GM18867 (cell line): ENCODE measurements around the gene UNC5A.
"Not testable (repeated sequence)": the region's sequence is repeated elsewhere in the genome, so short reads cannot be mapped to it uniquely, and the experiment has no call there.

Experiments
- ATAC-seq: cut with Tn5 transposase; IDR thresholded peaks from one replicate; pipeline ENCODE4 v1.9.1; 2021; ENCODE audit warnings: mild to moderate bottlenecking, moderate library complexity; ENCODE audit not compliant: unreplicated experiment

Gene UNC5A

DNA sequence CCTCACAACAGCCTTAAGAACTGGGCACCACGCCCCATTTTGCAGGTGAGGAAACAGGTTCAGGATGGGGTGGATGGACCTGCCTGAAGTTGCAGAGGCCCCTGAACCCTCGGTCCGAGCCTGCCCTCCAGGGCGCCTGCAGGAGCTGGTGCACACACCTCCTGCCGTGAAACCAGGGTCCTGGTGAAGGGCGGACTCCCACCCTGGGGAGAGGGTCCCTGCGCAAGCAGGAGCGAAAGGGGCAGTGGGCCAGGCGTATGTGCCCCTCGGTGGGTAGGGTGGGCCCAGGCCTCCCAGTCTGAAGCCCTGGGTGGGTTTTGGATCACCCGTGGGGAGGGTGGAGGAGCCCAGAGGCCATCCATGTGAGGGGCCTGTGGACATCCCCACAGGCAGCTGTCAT lies 50.9 kb downstream of the UNC5A start:
- ATAC-seq, result no peak

DNA sequence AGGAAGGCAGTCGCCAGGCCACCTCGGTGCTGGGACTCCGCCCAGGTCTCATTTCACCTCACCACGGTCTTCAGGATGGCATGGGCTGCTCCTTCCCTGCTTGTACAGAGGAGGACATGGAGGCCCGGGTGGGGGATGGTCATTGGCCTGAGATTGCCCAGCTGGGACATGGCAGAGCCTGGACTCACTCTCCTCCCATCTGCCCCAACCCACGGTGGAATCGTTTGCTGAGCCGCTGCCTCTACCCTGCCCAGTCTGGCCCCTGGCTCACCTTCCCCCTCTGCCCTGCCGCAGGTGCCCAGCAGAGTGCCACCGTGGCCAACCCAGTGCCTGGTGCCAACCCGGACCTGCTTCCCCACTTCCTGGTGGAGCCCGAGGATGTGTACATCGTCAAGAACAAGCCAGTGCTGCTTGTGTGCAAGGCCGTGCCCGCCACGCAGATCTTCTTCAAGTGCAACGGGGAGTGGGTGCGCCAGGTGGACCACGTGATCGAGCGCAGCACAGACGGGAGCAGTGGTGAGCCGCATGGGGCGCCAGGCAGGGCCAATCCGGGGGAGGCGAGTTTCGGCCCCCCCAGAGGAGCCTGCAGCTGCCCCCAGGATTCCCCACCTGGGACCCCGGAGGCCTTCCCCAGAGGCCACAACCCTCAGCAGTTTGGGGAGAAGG lies 52.1 kb downstream of the UNC5A start:
- ATAC-seq, result no peak

DNA sequence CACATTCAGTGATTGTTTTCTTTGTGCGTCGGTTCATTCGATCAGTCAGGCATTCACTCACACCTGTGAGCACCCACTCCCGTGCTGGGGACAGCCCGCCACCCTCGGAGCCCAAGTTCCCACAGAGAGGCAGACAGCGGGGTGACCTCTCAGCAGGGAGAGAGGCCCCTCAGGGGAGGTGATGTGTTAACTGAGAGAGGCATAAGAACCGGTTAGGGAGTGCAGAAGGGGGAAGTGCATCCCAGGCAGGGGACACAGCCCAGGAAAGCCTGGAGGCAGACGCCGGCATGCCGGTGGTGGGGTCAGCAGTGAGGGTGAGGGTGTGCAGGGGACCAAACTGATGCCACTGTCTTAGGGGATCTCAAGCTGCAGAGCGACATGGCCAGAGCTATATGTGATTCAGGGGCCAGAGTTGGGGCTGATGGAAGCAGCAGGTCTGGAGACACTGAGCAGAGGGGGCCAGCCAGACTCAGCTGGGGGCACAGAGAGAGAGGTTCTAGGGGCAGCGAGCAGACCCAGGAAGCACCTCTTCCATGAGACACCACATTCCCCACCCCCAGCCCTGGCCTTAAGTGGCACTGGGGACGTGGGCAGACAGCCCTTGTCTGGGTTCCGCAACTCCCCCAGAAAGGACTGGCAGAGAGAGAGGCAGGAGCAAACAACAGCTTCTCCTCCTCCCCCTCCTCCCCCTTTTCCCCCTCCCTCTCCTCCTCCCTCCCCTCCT lies 52.8 kb downstream of the UNC5A start:
- ATAC-seq, result no peak

DNA sequence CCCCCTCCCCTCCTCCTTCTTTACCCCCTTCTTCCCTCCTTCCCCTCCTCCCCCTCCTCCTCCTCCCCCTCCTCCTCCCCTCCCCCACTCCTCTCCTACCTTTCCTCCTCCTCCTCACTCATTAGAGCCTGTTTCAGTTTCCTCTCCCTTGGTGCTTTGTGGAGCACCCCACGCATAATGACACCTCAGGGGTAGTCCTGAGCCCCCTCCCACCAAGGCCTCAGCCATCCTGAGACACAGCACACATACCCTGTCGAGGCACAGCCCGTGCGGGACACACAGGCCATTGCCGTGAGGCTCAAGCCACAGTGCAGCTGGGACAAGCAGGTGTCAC lies 53.4 kb downstream of the UNC5A start:
- no peak for ATAC-seq

DNA sequence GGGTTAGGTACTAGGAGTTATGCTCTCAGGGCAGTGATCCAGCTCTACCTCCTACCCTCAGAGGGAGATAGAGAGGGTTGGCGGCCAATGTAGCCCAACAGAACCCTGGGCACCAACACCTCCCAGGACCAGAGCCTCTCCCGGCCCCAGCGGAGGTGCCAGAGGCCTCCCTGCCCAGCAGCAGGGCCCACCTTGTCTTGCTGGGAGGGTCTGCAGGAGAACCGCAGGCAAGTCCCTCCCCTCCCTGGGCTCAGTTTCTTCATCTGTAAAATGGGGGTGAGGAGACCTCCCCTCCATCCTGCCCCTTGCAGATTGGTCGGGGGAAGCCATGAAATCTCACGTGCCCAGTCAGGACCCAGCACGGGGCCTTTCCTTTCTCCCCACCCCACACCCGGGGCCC lies 54.4 kb downstream of the UNC5A start:
- ATAC-seq, result no peak

DNA sequence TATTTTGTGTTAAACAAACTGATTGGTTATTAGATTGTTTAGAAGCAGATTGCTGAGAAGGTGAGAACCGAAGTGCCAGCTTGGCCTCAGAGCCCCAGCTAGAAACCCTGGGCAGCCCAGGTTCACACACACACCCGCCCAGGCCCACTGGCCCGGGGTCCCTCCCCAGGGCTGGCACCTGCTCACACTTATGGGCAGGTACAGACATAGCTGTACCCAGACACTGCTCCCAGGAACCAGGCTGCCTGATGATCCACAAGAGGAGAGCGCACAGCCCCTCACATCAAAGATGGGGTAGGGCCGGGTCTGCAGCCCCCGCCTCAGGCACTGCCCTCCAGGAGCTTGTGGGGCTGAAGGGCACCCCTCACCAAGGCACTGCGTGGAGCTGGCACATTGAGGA lies 55.6 kb downstream of the UNC5A start:
- no peak for ATAC-seq

DNA sequence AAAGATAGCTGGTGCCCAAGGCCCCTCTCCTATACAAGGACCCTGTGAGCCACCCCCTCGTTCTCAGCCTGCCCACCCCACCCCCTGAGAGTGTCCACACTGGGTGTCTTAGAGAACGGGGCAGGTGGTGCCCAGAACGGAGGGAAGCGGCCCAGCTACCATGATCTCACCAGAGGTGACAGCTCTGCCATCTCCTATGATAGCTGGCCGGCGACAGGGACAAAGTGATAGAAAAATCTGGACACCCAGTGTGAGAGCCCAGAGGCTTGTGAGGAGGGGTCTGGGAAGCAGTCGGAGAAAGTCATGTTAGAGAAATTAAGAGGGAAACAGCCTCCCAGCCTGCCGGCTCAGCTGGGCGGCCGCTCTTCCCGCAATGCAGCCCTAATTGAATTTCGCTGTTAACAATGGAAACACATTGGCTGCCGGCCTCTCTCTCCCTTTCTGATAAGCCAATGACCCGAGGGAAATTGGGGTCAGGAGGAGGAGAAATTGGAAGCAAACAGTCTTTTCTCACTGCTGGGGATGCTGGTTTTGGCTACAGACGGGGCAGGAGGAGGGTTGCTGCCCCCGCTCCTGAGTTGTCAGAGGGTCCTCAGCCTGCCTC lies 56.5 kb downstream of the UNC5A start:
- ATAC-seq, result no peak

DNA sequence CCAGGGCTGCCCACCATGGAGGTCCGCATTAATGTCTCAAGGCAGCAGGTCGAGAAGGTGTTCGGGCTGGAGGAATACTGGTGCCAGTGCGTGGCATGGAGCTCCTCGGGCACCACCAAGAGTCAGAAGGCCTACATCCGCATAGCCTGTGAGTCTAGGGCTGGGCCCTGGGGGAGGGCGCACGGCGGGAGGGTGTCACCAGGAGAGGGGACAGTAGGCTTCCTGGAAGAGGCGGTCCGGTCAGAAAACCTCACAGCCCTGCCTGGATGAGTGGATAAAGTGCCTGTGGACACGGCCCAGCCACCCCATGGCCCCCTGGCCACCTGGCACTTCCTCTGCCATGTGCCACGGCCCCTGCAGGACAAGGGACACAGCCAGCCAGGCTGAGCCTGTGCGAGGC lies 57.8 kb downstream of the UNC5A start:
- ATAC-seq, result no peak

DNA sequence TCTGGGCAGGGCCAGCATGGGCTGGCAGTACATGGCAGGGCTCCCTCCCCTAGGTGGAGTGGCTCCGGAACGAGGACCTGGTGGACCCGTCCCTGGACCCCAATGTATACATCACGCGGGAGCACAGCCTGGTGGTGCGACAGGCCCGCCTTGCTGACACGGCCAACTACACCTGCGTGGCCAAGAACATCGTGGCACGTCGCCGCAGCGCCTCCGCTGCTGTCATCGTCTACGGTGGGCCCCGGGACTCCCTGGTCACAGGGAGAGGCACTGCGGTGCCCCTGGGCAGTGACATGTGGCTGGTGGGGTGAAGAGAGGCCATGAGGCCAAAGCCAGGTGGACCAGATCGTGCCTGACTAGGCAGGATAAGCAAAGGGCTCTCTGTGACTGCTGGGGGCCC lies 58.4 kb downstream of the UNC5A start:
- no peak for ATAC-seq

DNA sequence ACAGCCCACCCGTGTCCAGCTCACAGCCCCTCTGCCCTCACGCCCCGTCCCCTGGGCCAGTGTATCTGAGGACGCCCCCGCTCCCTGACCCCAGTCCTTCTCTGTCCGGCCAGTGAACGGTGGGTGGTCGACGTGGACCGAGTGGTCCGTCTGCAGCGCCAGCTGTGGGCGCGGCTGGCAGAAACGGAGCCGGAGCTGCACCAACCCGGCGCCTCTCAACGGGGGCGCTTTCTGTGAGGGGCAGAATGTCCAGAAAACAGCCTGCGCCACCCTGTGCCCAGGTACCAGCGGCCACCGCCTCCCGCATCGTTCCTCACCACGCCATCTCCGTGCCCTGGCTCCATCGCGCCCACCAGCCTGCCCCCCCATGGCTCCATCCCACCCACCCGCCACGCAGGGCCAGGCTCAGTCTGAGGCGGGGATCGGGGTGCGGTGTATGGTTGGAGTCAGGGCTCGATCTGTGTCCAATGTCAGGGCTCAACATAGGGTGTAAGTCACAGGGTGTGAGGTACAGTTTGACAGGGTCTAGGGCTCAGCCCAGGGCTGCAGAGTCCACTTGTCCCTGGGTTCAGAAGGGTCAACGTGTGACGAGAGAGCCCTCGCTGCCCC lies 59.2 kb downstream of the UNC5A start:
- no peak for ATAC-seq

DNA sequence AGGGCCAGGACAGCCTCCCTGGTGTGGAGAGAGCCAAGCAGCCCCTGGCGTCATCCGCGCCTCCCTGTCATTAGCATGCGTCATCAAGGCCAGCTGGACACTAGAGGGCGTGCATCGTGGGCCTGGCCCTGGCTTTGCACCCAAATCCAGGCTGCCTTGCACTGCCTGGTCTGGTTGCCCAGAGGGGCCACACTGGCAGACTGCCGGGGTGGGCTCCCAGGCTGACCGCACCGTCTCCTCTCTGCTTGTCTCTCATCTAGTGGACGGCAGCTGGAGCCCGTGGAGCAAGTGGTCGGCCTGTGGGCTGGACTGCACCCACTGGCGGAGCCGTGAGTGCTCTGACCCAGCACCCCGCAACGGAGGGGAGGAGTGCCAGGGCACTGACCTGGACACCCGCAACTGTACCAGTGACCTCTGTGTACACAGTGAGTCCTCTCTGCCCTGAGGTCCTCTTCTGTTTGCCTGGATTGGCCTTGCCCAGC lies 59.8 kb downstream of the UNC5A start:
- ATAC-seq, result no peak

DNA sequence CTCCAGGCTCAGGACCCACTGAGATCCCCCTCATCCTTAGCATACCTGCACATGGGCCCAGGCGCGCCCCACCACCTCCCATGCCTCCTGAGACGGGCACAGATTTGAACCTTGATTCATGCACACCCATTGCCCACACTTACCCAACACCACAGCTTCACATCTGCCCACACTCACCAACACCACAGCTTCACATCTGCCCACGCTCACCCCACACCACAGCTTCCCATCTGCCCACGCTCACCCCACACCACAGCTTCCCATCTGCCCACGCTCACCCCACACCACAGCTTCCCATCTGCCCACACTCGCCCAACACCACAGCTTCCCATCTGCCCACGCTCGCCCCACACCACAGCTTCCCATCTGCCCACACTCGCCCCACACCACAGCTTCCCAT lies 60.3 kb downstream of the UNC5A start:
- ATAC-seq, result not testable (repeated sequence)

DNA sequence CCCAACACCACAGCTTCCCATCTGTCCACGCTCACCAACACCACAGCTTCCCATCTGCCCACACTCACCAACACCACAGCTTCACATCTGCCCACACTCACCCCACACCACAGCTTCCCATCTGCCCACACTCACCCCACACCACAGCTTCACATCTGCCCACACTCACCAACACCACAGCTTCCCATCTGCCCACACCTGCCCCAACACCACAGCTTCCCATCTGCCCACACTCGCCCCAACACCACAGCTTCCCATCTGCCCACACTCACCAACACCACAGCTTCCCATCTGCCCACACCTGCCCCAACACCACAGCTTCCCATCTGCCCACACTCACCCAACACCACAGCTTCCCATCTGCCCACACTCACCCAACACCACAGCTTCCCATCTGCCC lies 62.2 kb downstream of the UNC5A start:
- not testable (repeated sequence) for ATAC-seq

DNA sequence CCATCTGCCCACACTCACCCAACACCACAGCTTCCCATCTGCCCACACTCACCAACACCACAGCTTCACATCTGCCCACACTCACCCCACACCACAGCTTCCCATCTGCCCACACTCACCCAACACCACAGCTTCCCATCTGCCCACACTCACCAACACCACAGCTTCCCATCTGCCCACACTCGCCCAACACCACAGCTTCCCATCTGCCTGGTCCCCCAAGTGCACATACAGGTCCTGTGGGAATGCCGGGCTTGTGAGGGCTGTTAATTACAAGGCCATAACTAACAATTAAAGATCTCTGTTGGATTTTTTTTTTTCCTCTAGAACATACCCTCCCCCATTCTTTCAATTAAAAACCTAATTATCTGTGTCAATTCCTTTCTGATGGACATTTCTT lies 62.7 kb downstream of the UNC5A start:
- ATAC-seq, result not testable (repeated sequence)

DNA sequence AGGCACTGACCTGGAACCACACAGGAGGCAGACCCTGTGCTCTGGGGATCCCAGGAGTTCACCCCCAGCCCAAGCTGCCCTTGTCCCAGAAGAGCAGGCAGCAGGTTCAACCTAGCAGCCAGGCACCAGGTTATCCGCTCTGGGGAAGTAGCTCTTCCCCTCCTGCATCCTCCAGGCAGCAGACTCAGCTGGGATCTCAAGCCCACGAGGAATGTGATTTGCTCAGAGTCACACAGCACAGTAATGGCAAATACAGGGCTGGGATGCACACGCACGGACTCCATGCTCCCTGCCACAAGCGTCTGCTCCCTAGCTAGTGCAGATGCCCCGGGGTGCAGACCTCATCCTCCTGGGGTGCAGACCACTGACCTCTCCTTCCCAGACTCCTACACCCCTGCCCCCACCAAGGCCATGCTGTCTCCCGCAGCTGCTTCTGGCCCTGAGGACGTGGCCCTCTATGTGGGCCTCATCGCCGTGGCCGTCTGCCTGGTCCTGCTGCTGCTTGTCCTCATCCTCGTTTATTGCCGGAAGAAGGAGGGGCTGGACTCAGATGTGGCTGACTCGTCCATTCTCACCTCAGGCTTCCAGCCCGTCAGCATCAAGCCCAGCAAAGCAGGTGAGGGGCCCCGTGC lies 63.3 kb downstream of the UNC5A start:
- no peak for ATAC-seq

DNA sequence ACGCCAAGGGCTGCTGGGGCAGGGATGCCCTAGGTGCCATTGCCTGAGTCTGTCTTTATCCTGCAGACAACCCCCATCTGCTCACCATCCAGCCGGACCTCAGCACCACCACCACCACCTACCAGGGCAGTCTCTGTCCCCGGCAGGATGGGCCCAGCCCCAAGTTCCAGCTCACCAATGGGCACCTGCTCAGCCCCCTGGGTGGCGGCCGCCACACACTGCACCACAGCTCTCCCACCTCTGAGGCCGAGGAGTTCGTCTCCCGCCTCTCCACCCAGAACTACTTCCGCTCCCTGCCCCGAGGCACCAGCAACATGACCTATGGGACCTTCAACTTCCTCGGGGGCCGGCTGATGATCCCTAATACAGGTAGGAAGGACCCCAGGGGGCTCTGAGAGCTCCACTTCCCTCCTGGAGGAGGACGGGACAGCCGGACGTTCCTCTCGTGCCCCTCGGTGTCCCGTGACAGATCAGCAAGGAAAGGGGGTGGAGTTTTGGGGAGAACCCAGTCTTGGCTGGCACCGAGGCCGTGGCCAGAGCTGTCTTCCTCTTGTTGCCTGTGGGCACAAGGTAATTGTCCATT lies 63.9 kb downstream of the UNC5A start:
- ATAC-seq, result no peak

DNA sequence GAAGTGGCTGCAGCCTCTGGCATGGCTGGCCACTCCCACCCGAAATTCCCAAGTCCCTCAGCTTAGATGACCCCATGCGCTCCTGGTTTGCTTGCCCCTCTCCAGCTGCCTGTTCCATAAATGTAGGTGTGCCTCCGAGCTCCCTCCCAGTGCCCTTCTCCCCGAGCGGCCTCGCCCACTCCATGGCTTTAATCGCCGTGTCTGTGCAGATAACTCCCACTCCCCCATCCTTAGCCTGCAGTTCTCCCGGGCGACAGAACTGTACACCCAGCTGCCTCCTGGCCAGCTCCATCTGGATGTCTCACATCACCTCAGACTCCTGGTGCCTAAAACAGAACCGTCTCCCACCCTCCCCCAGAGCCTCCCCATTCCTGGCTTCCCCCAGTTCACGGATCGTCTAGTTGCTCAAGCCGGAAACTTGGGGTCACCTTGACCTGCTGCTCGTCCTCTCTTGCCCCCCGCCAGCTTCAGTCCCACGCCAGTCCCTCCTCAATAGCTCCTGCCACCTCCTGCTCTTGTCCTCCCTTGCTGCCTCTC lies 64.7 kb downstream of the UNC5A start:
- no peak for ATAC-seq

DNA sequence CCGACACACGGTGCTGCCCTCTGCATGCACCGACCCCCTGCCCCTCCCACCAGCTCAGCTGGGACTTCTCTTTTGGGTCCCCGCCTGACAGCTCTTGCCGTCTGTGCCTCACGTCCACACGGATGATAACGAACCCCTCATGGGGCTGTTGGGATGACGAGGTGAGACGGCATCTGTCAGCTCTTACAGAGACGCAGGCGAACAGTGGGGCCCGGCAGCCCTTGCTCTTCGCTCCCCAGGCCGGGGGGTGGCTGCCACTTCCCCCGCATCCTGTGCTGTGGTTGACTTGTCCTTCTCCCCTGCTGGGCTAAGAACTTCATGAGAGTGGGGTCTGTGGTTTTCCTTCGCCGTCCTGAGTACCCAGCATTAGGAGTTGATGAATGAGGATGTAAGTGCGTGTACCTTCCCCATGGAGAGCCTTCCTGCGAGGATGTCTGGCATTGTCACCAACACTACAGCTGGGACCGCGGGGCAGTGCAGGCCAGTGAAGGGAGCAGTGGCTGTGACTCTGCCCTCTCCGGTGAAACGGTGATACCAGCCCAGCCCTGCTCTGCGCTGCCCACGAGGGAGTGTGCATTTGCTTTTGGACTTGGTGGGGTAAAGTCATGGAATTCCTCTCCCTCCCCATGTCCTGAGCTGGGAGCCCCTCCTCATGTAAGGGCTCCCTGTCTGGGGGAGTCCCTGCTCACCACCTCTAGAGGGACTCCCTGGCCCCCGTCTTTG lies 65.6 kb downstream of the UNC5A start:
- no peak for ATAC-seq

DNA sequence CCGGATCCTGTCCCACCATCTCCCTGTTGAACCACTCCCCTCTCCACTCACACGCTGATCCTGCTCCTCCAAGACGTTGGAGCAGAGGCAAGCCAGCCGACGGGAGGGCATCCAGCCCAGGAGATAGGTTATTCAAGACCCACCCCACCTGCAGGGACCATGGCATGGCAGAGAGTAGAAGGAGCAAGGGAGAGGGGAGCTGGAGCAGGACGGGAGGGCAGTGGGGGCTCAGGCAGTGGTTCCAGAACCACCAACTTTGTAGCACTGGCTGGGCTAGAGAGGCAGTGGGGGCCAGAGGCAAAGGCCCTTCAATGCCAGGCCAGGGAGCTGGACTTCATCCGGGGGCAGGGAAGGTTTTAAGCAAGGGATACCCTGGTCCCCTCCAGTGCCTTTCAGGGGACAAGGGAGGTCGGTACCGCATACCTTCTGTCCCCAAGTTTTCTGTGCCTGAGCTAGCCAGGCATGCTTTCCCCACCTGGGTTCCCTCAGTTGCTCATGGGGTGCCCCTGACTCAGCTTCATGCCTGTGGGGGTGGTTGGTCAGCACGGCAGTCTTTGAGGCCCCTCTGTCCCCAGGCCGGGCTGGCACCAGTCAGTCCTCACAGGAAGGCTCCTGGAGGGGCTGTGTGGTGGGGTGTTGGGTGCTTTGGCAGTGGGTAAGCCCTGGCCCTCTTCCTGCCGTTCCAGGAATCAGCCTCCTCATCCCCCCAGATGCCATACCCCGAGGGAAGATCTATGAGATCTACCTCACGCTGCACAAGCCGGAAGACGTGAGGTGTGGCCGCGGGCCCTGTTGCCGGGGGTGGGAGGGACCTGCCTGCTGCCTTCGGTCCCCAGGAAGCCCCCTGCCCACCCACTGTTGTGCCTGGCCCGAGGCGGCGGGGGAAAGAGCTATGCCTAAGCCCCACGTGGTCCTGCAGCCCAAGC lies 66.4 kb downstream of the UNC5A start:
- ATAC-seq, result no peak
